HG03095 (cell line): ENCODE data around the gene RAPGEF2.
"Not testable (repeated sequence)": the region's sequence is repeated elsewhere in the genome, so short reads cannot be mapped to it uniquely, and the experiment has no call there.

ENCODE experiments used
- ATAC-seq: cut with Tn5 transposase; IDR thresholded peaks from one replicate; pipeline ENCODE4 v1.9.1; 2021; ENCODE audit warnings: moderate library complexity; ENCODE audit not compliant: unreplicated experiment

The RAPGEF2 gene

GRCh38 chr4:159102622-159103383 is at the start of gene RAPGEF2:
RAPGEF2 (plus strand) TSS chr4:159103079; CDS start chr4:159104163, 1,084 bp downstream.
- peak; percentile 77 for ATAC-seq

DNA sequence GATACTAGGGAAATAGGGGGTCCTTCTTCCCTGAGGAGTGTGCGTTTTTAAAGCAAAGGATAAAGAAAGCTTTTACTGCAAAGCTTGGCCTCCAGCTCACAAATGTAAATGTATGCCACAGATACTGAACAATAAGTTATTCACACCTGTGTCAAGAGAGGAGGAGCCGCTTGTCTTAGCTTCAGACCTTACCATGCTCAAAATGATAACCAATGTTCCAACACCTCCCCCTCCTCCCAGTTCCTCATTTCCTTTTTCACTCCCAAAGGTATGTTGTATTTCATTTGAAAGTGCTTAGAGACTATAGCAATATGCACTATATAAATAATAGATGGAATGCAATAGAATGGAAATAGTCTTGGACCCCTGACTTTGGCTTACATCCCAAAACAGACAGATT is 47.0 kb upstream of the RAPGEF2 start:
- peak; percentile 26 for ATAC-seq

GRCh38 chr4:159060161-159060560 is 42.7 kb upstream of the RAPGEF2 start:
- ATAC-seq: no peak

GRCh38 chr4:159062381-159062780 is 40.5 kb upstream of the RAPGEF2 start:
- ATAC-seq: no peak

DNA sequence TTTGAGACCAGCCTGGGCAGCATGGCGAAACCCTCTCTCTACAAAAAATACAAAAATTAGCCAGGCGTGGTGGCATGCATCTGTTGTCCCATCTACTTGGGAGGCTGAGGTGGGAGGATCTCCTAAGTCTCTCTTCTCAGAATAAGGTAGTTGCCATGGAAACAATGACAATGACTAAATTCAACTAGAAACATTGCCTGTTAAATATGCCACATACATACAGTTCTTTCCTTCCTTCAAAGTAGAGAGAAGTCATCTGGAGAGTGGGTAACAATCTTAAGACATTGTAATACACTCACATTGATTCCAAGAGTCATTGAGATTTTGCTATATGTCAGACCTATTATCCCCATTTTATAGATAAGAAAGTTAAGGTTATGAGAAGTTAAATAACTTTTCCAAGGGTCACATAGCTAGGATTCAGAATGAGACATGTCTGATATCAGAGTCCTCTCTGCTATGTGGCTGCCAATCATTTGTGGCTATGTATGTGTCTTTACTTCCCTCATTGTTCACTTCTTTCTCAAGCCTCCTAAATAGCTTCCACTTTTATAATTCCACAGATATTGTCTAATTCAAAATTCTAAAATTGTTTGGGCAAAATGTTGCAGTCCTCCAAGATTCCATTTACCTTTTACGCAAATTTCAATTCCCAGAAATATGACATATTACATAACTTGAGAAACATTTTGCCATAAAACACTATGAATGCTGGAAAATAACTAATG is 37.2 kb upstream of the RAPGEF2 start:
- no peak for ATAC-seq

DNA sequence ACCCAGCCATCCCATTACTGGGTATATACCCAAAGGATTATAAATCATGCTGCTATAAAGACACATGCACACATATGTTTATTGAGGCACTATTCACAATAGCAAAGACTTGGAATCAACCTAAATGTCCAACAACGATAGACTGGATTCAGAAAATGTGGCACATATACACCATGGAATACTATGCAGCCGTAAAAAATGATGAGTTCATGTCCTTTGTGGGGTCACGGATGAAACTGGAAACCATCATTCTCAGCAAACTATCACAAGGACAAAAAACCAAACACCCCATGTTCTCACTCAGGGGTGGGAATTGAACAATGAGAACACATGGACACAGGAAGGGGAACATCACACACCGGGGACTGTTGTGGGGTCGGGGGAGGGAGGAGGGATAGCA is 34.7 kb upstream of the RAPGEF2 start:
- ATAC-seq: not testable (repeated sequence)

GRCh38 chr4:159069922-159070321 is 33.0 kb upstream of the RAPGEF2 start:
- no peak for ATAC-seq

DNA sequence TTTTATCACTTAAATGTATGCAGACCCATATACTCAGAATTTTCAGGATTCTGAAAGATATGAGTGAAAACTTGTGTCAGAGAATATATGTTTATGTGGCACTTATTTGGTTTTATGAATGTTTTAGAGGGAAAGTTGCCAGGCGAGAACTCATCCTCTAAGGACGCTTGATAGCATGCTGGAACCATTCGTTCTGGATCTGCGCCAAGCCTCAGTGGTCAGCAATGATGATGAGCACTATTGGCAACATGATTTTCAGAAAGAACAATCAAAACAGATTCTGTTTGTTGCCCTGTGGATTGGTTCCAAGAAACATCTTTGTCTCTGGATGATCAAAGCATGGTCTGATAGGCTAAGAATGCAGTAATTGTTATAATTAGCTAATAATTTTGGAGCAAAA is 32.1 kb upstream of the RAPGEF2 start:
- ATAC-seq: no peak

- ATAC-seq: no peak
Observed at GRCh38 chr4:159071178-159071968, 31.5 kb upstream of the RAPGEF2 start.

DNA sequence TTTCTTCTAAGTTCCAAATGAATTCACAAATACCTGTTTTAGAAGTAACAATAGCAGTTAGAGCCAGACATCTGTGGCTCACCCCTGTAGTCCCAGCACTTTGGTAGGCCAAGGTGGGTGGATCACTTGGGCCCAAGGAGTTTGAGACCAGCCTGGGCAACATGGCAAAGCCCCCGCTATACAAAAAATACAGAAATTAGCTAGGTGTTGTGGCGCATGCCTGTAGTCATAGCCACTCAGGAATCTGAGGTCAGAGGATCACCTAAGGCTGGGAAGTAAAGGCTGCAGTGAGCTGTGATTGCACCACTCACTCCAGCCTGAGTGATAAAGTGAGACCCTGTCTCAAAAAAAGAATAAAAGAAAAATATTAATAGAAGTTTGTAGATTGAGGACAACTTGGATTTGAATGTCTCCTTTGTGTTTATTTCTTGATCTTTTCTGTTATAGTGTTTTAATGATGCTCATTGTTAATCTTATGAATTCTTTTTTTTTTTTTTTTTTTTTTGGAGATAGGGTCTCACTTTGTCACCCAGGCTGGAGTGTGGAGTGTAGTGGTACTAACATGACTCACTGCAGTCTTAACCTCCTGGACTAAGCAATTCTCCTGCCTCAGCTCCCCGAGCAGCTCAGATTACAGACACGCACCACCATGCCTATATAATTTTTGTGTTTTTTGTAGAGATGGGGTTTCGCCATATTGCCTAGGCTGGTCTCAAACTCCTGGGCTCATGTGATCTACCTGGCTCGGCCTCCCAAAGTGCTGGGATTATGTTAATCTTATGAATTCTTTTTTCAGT is 30.7 kb upstream of the RAPGEF2 start:
- ATAC-seq: no peak

DNA sequence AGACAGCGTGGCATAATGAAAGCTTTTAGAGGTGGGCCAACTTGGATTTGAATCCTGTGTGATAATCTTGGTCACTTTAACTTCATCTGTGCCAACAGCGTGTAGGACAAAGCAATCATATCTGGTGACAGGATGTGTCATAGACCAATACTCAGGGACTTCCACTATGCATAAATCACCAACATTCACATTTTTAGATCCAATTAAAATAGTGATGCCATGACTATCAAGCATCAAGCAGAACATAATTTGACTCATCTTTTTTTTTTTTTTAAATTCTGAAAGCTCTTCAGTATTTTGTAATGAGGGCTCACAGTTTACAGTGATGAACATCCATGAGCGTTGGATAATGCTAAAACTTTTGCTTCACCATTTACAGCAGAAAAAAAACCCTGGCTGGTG is 27.3 kb upstream of the RAPGEF2 start:
- ATAC-seq: no peak

DNA sequence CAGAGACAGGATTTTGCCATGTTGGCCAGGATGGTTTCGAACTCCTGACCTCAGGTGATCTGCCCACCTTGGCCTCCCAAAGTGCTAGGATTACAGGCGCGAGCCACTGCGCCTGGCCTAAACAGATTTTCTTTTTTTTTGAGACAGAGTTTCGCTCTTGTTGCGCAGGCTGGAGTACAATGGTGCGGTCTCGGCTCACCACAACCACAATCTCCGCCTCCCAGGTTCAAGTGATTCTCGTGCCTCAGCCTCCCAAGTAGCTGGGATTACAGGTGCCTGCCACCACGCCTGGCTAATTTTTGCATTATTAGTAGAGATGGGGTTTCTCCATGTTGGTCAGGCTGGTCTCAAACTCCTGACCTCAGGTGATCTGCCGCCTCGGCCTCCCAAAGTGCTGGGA is 25.9 kb upstream of the RAPGEF2 start:
- not testable (repeated sequence) for ATAC-seq

- peak; percentile 96 for ATAC-seq
Observed at GRCh38 chr4:159077702-159078495, 25.0 kb upstream of the RAPGEF2 start.

DNA sequence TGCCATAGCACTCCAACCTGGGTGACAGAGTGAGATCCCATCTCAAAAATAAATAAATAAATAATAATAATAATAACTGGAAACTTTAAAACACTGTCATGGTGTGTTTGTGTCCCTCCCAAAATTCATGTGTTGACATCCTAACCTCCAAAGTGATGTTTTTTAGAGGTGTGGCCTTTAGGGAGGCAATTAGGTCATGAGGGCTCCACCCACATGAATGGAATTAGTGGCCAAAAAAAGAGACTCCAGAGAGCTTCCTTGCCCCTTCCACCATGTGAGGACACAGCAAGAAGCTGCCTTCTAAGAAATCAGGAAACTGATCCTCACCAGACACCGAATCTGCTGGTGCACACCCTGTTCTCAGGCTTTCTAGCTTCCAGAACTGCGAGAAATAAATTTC is 23.8 kb upstream of the RAPGEF2 start:
- ATAC-seq: no peak

DNA sequence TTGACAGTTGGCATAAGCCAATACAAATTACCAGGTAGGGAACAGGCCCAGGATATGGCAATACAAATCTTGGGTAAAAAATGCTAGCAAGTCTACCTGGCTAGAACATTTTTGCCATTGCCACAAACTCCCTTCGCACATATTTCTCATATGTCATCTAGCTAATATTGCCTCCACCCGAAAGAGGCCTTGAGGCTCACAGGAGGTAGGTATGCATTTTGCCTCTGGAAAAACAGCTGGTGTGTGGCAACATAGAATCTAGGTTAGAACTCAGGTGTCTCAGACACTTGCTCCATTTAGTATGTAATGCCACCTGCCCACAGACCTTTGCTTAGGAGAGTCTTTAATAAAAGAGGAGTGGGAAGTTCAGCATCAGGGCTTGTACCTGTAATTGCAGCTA is 16.3 kb upstream of the RAPGEF2 start:
- ATAC-seq: no peak

GRCh38 chr4:159090255-159090654 is 12.6 kb upstream of the RAPGEF2 start:
- ATAC-seq: no peak

DNA sequence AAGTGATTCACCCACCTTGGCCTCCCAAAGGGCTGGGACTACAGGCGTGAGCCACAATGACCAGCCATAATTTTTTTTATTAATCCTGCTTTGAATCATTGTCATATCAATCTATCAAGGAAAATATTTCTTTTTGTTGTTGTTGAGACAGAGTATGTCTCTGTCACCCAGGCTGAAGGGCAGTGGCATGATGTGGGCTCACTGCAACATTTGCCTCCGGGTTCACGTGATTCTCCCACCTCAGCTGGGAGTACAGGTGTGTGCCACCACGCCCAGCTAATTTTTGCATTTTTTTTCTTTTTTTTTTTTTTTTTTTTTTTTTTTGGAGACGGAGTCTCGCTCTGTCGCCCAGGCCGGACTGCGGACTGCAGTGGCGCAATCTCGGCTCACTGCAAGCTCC is 8.7 kb upstream of the RAPGEF2 start:
- ATAC-seq: not testable (repeated sequence)

GRCh38 chr4:159096434-159096833 is 6.4 kb upstream of the RAPGEF2 start:
- ATAC-seq: no peak

- no peak for ATAC-seq
Observed at GRCh38 chr4:159097144-159097543, 5.7 kb upstream of the RAPGEF2 start.

DNA sequence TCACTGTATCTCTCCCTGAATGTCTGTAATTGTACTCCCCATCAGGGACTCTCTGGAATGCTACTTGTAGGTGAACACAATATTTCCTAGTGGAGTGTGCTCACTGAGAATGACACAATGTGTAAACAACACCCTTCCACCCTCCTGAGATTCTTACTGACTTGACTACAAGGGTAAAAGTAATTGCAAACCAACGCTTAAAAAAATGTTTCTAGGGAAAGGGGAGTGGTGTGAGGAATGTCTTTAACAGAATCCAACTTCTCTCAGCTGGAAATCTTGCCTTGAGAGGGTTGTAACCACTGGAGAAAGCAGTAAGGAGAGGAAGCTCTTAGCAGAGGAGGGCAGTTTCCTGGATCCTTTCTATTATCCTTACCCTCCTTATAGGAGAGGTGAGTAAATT is 5.1 kb upstream of the RAPGEF2 start:
- ATAC-seq: no peak
